ENCODE results near the gene IGFBP3.

The IGFBP3 gene

DNA sequence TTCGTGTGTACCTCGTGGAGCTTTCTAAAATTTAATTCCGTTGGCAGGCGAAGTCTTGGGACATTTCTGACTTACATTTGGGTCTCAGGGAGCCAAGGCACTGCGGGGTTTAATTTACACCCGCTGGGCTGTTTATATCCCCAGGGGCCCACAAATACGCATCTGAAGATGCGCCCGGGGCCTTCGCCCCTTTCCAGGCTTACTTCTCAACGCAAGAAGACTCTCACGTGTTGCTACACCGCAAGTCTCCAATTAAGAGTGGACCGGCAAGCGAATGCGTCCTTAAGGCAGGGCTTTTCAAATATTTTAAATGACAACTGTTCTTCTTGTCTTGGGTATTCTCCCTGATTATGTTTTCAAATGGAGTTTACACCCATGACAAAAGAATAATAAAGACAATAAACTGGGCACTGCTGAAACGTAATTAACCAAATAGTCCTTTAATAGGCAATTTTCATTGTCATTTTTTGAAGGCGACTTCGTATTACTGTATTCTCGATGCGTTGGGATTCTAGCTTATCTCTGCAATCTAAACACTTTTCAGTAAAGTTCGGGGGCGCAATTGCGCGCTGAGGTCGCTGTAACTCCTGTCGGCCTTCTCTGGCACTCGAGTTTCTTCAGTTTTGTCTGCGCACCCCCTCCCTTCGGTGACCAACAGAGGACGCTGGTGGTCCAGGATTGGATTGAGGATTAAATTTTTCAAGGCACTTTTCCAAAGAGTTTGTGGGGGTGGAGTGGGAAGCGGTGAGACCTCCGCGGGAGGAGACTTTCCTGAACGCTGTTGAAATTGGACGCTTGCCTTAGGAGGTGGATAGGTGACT, 837 bp upstream of the IGFBP3 start:
- DNase-seq, result peak in 1 of 2 donors; percentile 22

DNA sequence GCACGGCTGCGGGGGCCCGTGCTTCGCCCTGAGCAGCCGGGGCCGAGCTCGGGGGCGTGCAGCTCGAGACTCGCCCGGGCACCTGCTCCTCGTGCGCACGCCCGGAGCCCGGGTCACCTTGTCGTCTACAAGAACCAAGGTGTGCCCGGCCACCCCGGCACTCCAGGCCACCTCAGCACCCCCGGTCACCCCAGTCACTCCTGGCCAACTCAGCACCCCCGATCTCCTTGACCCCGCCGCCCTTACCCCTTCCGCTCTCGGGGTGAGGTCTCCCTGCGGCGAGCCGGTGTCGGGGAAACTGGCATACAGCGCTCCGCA, 268 bp upstream of the IGFBP3 start:
- no peak for DNase-seq

DNA sequence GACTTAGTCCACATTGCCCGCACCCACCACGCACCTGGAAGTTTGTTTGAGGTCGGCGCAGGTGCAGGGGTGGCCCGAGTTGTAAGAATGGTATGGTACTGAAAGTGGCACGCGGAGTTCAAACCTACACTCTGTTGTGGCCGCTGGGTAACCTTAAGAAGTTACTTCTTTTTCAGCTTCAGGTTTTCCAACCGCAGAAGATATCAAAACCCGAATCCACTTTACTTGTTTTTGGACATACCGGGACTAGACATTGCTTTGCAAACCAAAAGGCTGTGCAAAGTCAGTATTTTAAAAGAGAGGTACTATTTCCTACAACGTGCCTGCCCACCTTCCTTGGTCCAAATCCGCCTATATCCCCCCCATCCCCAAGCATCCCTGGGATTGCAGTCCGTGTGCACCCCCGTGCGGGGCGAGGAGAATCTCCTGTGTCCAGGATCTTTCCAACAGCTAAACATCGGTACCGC, 1.0 kb downstream of the IGFBP3 start:
- no peak for DNase-seq

DNA sequence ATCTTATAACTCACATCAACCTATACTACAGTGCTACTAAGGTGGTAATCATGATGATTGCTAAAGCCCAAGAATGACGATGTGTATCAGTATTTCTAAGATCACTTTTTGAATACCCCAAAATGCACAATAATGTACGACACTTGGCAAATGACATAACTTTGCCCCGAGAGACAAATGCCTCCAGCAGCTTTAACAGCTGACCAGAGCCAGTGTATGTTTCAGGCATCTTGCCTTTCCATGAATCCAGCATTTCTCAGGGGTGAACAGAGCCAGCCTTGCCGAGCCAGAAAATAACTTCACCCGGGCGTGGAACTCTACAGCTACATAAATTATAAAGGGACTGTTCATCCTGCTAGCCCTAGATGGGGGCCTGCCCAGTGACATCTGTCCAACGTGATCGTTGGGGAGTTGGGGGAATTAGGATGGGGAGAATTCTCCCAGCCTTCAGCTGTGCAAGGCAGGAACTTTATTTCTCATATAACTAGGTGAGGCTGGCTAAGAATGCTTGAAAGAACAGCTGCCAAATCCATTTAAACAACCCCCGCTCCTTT, 1.8 kb downstream of the IGFBP3 start:
- DNase-seq, result no peak

DNA sequence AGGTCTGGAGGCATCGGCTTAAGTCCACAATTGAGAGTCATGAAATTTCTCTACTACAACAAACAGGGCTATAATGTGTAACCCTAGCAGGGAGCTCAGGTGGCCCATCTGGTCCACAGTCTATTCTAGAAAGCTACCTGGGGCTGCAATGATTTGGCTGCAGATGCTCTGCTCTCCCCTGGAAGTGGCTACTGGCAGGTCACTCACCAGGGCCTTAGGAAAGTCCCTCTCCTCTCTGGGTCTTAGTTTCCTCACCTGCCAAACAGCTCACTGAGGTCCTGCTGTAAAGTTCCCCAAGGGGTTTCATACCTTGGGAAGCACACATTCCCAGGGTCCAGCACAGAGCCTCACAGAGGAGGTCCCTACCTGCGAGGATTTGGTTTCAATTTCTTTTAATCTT, 2.5 kb downstream of the IGFBP3 start:
- no peak for DNase-seq

DNA sequence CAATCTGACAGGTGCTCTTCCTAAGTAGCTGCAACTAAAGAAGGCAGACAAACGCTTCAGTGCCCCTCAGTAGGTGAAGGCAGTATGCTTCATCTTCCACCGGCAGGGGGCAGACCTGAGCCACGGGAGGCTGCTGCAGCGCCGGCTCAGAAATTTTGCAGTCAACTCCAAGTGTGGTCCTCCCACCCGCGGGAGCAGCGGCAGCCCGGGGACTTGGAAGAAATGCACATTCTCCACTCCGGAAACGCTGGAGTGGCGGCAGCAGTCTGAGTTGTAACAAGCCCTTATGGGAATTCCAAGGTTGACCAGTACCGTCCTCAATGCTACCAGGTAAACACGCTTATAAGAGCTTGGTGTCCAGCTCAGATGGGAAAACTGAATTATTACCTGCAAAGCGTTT, 3.4 kb downstream of the IGFBP3 start:
- peak; percentile 83 to 86 for DNase-seq

DNA sequence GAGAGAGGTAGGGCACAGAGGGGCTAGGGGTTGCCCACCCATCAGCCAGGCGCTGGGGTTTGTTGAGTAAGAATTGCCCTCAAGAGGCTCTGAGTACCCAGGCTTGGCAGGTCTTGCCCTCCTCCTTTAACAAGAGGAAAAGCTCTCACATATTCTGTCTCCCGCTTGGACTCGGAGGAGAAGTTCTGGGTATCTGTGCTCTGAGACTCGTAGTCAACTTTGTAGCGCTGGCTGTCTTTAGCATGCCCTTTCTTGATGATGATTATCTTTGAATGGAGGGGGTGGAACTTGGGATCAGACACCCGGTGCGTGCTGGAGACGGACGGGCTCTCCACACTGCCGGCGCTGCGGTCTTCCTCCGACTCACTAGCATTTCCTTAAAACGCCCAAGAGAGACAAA, 4.0 kb downstream of the IGFBP3 start:
- no peak for DNase-seq

DNA sequence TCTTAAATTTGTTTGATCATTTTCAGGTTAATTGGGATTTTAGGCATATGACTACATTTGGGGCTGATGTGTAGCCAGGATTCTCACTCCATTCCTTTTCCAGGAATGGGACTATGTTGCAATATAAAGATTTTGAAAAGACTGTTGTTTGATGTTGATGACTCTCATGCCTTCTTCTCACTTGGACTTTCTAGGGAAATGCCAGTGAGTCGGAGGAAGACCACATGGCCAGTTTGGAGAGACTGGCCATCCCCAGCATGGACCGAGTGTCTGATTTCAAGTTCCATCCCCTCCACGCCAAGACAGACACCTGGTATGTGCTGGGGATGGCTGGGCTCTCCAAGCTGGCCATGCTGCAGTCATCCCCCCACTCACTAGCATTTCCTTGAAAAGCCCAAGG, 5.5 kb downstream of the IGFBP3 start:
- no peak for DNase-seq

DNA sequence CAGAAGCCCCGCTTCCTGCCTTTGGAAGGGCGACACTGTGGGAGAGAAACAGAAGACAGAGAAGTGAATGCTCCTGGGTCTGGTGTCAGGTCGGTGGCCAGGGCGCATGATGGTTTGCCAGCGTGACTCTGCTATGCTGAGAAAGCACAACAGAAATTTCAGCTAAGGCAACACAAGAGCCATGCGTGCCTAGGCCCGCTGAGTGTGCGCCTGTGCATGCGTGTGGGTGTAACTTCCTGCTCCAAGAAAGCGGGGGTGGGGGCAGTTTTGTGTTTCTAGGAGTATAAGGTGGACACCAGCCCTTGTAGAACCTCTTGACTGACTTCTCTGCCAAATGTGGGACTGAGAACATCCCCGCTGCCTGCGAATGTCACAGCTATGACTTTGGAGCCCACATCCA, 6.2 kb downstream of the IGFBP3 start:
- no peak for DNase-seq

DNA sequence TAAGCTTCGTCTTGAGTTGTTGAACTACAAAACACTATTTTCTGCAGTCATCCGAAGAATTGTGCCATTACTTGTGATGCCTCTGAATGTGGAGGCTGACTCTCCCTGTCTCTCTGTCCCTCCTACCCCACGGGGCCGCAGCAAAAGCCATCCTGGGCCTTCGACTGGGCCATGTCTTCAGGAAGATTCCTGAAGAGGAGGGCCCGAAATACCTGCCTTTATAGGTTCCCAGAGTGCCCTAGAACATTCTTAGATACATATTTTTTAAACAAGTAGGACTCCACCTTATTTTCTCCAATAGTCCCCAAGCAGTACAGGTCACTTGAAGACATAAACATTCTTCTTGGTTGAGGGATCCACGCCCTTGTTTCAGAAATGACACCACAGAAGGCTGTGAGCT, 8.1 kb downstream of the IGFBP3 start:
- no peak for DNase-seq

DNA sequence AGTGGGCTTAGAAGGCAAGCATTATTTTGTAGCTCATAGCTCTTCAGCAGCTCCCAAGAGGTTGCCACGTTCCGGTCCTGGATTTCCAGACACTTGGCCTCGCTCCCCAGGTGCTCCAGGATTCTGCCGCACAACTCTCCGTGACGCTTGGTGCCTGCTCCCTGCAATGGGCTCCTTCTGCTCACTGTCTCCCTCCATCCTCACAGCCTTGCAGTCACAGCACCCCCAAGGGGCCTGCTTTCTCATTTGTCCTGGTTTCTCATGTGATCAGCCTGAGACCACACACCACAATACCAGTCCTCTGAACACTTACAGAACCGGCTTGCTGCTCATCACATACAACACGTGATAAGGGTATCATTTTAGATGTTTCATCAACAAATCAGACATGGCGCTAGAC, 9.8 kb downstream of the IGFBP3 start:
- no peak for DNase-seq

DNA sequence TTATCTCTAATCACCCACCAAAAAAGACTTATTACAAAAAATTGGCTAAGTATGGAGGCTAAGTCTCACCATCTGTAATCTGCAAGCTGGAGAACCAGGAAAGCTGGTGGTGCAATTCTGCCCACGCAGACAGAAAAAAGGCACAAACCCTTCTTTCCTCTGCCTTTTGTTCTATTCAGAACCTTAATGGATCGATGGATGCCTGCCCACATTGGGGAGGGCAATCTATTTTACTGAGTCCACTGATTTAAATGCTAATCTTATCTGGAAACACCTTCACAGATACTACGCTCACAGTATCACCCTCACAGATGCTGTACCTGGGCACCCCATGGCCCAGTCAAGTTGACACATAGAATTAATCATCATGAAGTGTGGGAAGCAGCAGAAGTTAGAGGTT, 10.2 kb downstream of the IGFBP3 start:
- DNase-seq, result no peak

DNA sequence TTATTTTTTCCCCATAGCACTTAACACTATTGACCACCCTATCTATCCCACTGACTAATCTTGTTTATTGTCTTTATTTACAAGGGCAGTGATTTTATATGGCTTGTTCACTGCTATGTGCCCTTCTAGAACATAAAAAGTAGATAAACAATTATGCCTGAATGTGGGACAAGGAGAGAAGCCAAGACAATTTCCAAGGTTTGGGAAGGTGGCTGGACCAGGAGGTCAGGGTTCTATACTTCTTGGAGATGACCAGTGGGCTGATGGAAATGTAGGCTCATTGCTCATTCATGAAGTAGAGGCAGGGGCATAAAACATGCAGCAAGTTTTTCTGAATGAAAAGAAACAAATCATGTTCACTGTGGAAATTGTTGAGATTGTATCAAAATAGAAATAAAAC, 11.5 kb downstream of the IGFBP3 start:
- no peak for DNase-seq

DNA sequence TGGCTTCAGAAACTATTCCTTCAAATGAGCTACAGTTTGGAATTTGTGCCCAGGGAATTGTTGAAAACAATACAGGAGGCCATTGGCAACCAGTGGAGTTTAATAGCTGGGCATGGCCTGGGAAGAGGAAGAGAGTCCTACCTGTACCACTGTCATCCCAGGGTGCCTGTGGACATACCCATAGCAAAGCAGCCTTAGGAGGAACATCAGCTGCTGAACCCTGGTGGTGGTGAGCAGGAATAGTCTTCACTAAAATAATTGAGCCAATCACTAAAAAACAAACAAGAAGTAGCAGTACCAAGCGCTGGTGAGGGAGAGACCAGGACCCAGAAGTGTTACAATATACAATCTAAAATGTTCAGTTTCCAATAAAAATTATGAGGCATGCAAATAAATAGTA, 18.3 kb downstream of the IGFBP3 start:
- no peak for DNase-seq

DNA sequence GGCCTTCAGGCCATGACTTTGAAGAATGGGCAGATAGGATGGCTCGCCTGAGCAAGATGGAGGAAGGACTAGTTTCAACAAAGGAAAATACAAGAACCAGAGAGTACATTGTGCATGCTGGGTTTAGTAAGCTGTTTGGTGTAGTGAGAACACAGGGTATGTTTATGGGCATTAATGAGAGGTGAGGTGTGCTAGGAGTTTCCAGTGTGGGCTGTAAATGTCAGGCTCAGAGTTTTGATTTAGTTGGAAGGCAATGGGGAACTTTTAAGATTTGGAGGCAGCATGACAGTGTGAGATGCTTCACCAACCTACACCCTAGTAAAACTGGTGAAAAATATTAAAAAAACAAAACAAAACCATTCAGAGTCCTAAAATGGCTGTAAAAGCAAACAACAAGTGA, 19.5 kb downstream of the IGFBP3 start:
- DNase-seq, result no peak

DNA sequence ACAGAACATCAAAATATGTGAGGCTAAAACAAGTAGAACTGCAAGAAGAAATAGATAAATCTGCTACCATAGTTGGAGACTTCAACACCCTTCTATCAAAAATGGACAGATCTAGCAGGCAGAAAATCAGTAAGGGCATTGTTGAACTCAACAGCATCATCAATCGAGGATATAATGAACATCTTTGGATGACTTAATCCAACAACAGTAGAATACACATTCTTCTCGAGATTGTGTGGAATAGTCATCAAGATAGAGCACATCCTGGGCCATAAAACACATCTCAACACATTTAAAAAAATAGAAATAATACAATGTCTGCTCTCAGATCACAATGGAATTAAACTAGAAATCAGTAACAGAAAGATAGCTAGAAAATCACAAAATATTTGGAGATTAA, 22.9 kb downstream of the IGFBP3 start:
- no peak for DNase-seq

DNA sequence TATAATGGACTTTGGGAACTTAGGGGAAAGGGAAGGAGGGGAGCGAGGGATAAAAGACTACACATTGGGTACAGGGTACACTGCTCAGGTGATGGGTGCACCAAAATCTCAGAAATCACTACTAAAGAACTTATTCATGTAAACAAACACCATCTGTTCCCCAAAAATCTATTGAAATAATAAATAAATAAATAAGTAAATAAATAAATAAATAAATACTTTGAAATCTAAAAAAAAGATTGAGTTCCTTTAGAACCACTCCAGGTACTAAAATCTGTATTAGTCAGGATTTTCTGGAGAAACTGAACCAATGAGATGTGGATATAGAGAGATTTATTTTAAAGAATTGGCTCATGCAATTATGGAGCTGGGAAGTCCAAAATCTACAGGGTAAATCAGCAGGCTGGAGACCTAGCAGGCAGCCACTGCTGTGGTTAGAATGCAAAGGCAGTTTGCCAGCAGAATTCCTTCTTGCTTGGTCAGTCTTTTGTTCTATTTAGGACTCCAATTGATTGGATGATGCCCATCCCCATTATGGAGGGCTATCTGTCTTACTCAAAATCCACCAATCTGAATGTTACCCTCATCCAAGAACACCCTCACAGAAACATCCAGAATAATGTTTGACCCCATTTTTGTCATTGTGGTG, 23.9 kb downstream of the IGFBP3 start:
- DNase-seq, result no peak

DNA sequence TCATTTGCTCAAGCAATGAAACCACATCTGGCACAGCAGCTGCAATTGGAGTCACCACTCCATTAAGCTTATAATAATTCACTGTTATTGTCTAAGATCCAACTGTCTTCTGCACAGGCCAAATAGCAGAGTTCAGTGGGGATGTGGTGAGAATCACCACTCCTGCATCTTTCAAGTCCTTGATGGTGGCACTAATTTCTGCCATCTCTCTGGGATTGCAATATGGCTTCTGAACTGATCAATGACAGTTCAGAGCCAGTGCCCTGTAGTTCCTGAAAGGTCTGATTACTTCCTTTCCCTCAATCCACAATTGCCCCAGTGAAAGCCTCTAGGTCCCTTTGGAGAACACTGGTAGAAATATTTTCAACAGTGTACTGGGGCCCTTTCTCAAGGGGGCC, 26.4 kb downstream of the IGFBP3 start:
- DNase-seq, result no peak

DNA sequence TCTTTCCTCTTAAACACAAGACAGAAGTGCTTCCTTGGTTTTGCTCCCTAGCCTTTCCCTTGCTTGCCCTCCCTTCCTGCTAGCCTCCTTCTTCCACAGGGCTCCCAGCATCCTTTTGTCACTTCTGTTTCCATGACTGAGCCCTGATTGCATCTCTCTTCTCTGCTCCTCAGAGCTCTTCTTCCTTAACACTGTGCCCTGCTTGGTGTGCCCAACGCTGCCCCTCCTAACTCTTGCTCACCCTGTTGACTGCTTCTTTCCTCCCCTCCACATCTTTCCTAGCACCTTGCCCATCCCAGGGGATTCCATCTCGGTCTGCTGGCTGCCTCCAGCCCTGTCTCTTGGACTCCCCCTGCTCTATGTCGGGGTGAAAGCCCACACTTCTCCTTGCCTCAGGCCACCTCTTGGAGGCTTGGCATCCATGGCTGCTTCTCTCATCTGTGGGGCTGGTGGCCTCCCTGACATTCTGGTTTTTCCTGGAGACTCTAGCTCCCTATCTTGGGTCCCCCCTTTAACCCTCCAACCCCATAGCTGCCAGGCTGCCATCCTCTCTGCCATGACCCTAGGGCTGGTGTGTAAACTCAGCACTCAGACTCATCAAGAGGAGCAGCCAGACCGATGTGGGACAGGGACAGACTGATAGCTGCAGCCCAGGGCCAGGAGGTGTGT, 26.9 kb downstream of the IGFBP3 start:
- DNase-seq, result no peak

DNA sequence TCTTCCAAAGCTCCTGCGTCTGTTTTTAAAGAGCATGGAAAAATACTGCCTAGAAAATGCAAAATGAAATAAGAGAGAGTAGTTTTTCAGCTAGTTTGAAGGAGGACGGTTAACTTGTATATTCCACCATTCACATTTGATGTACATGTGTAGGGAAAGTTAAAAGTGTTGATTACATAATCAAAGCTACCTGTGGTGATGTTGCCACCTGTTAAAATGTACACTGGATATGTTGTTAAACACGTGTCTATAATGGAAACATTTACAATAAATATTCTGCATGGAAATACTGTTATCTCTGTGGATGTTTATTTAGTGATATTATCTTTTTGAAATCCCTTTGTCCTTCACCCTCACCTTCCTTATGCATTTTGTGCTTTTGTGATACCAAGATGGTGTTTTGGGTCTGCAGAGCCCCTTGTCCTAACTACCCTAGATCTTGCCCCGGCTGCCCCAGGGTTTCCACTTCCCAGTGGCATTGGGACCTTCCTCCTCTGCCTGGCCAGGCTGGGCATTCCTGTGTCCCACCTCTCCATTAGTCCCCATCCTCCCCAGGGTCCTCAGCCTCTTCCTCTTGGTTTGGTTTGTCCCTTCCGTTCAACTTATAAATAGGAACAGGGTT, 27.6 kb downstream of the IGFBP3 start:
- no peak for DNase-seq

DNA sequence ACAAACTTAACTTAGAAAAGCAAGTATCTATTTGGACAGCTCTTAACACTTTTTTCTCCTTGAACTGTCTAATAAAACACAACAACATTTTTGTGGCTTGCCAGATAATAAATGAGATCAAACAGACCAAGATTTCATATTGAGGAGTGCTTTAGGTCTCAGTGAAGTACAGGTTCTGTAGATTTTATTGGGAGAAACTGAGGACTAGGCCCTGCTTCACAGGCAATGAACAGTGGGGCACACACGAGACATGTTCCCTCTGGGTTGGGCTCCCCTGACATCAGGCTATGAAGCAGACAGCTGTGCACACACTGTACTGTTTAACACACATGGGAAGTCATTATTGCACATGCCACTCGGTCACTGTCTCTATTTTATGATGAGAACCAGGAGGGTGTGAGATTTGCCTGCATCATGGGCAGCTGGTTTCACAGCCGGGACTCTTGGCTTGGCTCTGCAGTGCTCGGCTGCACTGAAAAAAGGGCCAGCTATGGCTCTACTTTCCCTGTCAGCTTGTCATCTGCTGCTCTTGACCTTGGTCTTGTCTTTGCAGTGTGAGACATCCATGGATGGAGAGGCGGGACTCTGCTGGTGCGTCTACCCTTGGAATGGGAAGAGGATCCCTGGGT, 28.6 kb downstream of the IGFBP3 start:
- no peak for DNase-seq

DNA sequence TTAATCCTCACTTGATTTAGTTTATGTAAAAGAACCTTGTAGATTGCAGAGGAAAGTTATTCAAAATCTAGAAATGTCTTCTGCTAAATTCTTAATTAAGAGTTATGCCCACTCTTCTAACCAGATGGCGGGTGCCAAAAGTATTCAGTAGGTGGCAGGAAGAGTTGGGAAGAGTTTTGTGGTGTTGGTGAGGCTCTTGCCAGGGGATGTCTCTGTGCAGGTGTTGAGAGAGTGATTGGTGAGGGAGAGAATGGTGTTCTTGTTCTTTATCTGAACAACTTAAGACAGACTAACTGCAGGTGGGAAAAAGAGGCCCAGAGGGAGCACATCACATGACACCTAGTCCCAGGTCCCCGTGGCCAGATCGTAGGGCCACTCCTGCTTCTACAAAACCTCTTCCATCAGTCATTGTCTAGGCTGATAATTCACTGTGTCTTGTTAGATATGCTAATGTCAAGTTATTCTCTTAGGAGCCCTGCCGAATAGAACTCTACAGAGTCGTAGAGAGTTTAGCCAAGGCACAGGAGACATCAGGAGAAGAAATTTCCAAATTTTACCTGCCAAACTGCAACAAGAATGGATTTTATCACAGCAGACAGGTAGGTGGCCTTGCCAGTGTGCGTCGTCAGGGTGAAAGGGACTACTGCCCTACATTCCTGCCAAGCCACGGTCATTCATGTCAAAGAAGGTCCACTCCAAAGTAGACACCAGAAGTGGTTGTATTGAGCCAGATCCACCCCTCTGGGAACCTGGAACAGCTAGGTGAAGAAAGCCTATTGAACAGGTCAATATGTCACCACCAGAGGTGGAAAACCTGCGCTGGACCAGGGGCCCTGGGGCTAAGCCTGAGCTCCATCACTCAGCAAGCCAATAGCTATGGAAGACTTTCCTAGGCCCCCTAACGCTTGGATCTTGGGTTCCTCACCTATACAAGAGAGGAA, 29.3 kb downstream of the IGFBP3 start:
- DNase-seq, result no peak

Measured in stimulated activated CD4-positive, alpha-beta T cell treated with anti-CD3 and anti-CD28 coated beads, Interleukin-2, amount 100 ng/mL, for 24 hours (primary cell).